HG03571 (cell line): ENCODE data around the gene MUC5B.
"Not testable (repeated sequence)": the region's sequence is repeated elsewhere in the genome, so short reads cannot be mapped to it uniquely, and the experiment has no call there.

Experiments used
- ATAC-seq: cut with Tn5 transposase; IDR thresholded peaks from one replicate; pipeline ENCODE4 v1.9.1; 2021; ENCODE audit not compliant: unreplicated experiment

MUC5B gene

GRCh38 chr11:1202776-1203504, 19.9 kb upstream of the MUC5B start:
- no peak for ATAC-seq

GRCh38 chr11:1203505-1204271, 19.2 kb upstream of the MUC5B start:
- no peak for ATAC-seq

- no peak for ATAC-seq
These were observed 18.3 kb upstream of the MUC5B start for GRCh38 chr11:1204381-1205101.

- no peak for ATAC-seq
These were observed 17.5 kb upstream of the MUC5B start for GRCh38 chr11:1205121-1205986.

- ATAC-seq = no peak
These were observed 16.9 kb upstream of the MUC5B start for GRCh38 chr11:1205987-1206331.

GRCh38 chr11:1206391-1207271, 16.2 kb upstream of the MUC5B start:
- ATAC-seq = no peak

GRCh38 chr11:1207401-1208143, 15.3 kb upstream of the MUC5B start:
- no peak for ATAC-seq

- ATAC-seq = no peak
These were observed 14.8 kb upstream of the MUC5B start for GRCh38 chr11:1208144-1208393.

GRCh38 chr11:1208394-1209261, 14.2 kb upstream of the MUC5B start:
- no peak for ATAC-seq

- no peak for ATAC-seq
These were observed 13.4 kb upstream of the MUC5B start for GRCh38 chr11:1209371-1210057.

GRCh38 chr11:1211838-1212237, 11.0 kb upstream of the MUC5B start:
- no peak for ATAC-seq

GRCh38 chr11:1215826-1216225, 7.0 kb upstream of the MUC5B start:
- not testable (repeated sequence) for ATAC-seq

GRCh38 chr11:1217151-1217550, 5.7 kb upstream of the MUC5B start:
- ATAC-seq = no peak

GRCh38 chr11:1218256-1218787, 4.5 kb upstream of the MUC5B start:
- ATAC-seq = no peak

- no peak for ATAC-seq
These were observed 3.9 kb upstream of the MUC5B start for GRCh38 chr11:1218788-1219445.

GRCh38 chr11:1219446-1219833, 3.4 kb upstream of the MUC5B start:
- ATAC-seq = no peak
